SK-N-SH (cell line): Measurements from ENCODE around the gene ADGRF5. TPM values are rescaled to one million over a fixed set of nuclear protein-coding genes. Genes with fewer than 3 reads are reported as not detected.

ENCODE experiments used
- CTCF ChIA-PET: fragments of 300-600, 350-600 bp; formaldehyde crosslinking; extraction: SDS; loops from one replicate; lab custom pipeline; 2021; lab: Yijun Ruan, JAX
- POLR2A ChIA-PET: fragments of 350-600 bp; sonication (Branson Sonifier 250); formaldehyde crosslinking; extraction: SDS; loops from one replicate; lab custom pipeline; 2020; ENCODE audit warnings: antibody characterized with exemption, inconsistent platforms; lab: Yijun Ruan, JAX
- DNase-seq: peaks from one replicate; pipeline ENCODE4 v3.0.0; 2012
- H2AFZ ChIP-seq: fragments of 200-600 bp; sonication (generic); 2 replicates; pipeline ENCODE4 v1.8.1; 2016; ENCODE audit warnings: antibody characterized with exemption, mild to moderate bottlenecking, low read depth
- H3F3A ChIP-seq: fragments of 200-600 bp; sonication (generic); replicated peaks from 2 replicates; pipeline ENCODE3; 2016; ENCODE audit warnings: antibody characterized with exemption, mild to moderate bottlenecking; ENCODE audit not compliant: insufficient read depth
- H3K27ac ChIP-seq, 2 experiments: fragments of 200-500 bp in 1 of 2; fragments of 200-600 bp in 1 of 2; sonication (Bioruptor generic) in 1 of 2; sonication (generic), shearing (Covaris generic) in 1 of 2; 2 replicates each; pipeline versions ENCODE4 v1.5.1 to v1.6.1; 2014 to 2016; ENCODE audit warnings: low read depth in 2 of 2, inconsistent platforms in 1 of 2, low read length in 1 of 2, mild to moderate bottlenecking in 1 of 2, mixed read lengths in 1 of 2
- H3K27me3 ChIP-seq: fragments of 200-600 bp; sonication (generic), shearing (Covaris generic); 2 replicates; pipeline ENCODE4 v1.6.1; 2016; ENCODE audit warnings: mixed run types; ENCODE audit not compliant: insufficient read depth
- H3K36me3 ChIP-seq, 2 experiments: fragments of 200-500 bp in 1 of 2; fragments of 200-600 bp in 1 of 2; sonication (Bioruptor generic) in 1 of 2; sonication (generic) in 1 of 2; replicated peaks in 1 of 2; 2 replicates each; pipeline versions ENCODE3 to v1.5.1; 2014 to 2016; ENCODE audit warnings: low read length in 1 of 2, mild to moderate bottlenecking in 1 of 2; ENCODE audit not compliant: insufficient read depth in 2 of 2, control insufficient read depth in 1 of 2
- H3K4me1 ChIP-seq, 2 experiments: fragments of 200-500 bp in 1 of 2; fragments of 200-600 bp in 1 of 2; sonication (Bioruptor generic) in 1 of 2; sonication (generic), shearing (Covaris generic) in 1 of 2; 2 replicates each; pipeline versions ENCODE4 v1.5.1 to v1.6.1; 2014 to 2016; ENCODE audit warnings: low read depth in 1 of 2, low read length in 1 of 2, mixed run types in 1 of 2; ENCODE audit not compliant: insufficient read depth in 2 of 2, control insufficient read depth in 1 of 2
- H3K4me2 ChIP-seq: fragments of 200-600 bp; sonication (generic), shearing (Covaris generic); 2 replicates; pipeline ENCODE4 v1.6.1; 2017; ENCODE audit warnings: mixed run types
- H3K4me3 ChIP-seq, 2 experiments: fragments of 200-500 bp in 1 of 2; fragments of 200-600 bp in 1 of 2; sonication (Bioruptor generic) in 1 of 2; sonication (generic), shearing (Covaris generic) in 1 of 2; 2 replicates each; pipeline versions ENCODE4 v1.5.1 to v1.8.1; 2014 to 2016; ENCODE audit warnings: low read depth in 2 of 2, inconsistent platforms in 1 of 2, low read length in 1 of 2, mild to moderate bottlenecking in 1 of 2, mixed read lengths in 1 of 2, moderate library complexity in 1 of 2
- H3K79me2 ChIP-seq: fragments of 200-600 bp; sonication (generic); 2 replicates; pipeline ENCODE4 v1.8.1; 2017; ENCODE audit warnings: mild to moderate bottlenecking; ENCODE audit not compliant: insufficient read depth
- H3K9ac ChIP-seq: fragments of 200-600 bp; sonication (generic); 2 replicates; pipeline ENCODE4 v1.6.1; 2017; ENCODE audit warnings: mixed run types
- H3K9me2 ChIP-seq: fragments of 200-600 bp; sonication (generic); 2 replicates; pipeline ENCODE4 v1.6.1; 2017; ENCODE audit warnings: mixed run types
- H3K9me3 ChIP-seq: fragments of 200-600 bp; sonication (generic); 2 replicates; pipeline ENCODE4 v1.6.1; 2017; ENCODE audit warnings: mixed run types, mild to moderate bottlenecking, moderate library complexity
- H4K20me1 ChIP-seq: fragments of 200-600 bp; sonication (generic); 2 replicates; pipeline ENCODE4 v1.6.1; 2017; ENCODE audit warnings: mild to moderate bottlenecking, mixed run types; ENCODE audit not compliant: insufficient read depth
- CHD2 ChIP-seq: fragments of 150-350 bp; IDR thresholded peaks from 2 replicates; pipeline ENCODE4 v1.6.1; 2018; ENCODE audit warnings: low read length; ENCODE audit not compliant: partially characterized antibody
- FOSL2 ChIP-seq: IDR thresholded peaks from 2 replicates; pipeline ENCODE4 v1.4.0; 2012; ENCODE audit warnings: low read depth, mild to moderate bottlenecking, moderate library complexity, borderline replicate concordance
- FOXJ3 ChIP-seq: sonication (generic); formaldehyde crosslinking; IDR thresholded peaks from 2 replicates; pipeline ENCODE4 v1.5.1; 2020; ENCODE audit warnings: mild to moderate bottlenecking, missing genetic modification reagents
- GATA2 ChIP-seq: sonication (generic); formaldehyde crosslinking; IDR thresholded peaks from 2 replicates; pipeline ENCODE4 v1.5.0; 2020; ENCODE audit warnings: mild to moderate bottlenecking, missing genetic modification reagents
- JUND ChIP-seq: IDR thresholded peaks from 2 replicates; pipeline ENCODE4 v1.4.0; 2012
- POLR2AphosphoS5 ChIP-seq: IDR thresholded peaks from 2 replicates; pipeline ENCODE4 v1.6.1; 2012; ENCODE audit warnings: low read depth, low read length
- RCOR1 ChIP-seq: fragments of 150-350 bp; IDR thresholded peaks from 2 replicates; pipeline ENCODE4 v1.6.1; 2017; ENCODE audit warnings: antibody characterized with exemption, low read length
- RFX5 ChIP-seq: IDR thresholded peaks from 2 replicates; pipeline ENCODE4 v1.6.1; 2012; ENCODE audit warnings: mild to moderate bottlenecking, improper control_type of control experiment, low read length
- TAF1 ChIP-seq: IDR thresholded peaks from 2 replicates; pipeline ENCODE4 v1.6.1; 2012; ENCODE audit warnings: low read depth, mild to moderate bottlenecking, low read length, moderate library complexity, borderline replicate concordance
- TEAD4 ChIP-seq: IDR thresholded peaks from 2 replicates; pipeline ENCODE4 v1.4.0; 2012; ENCODE audit warnings: mild to moderate bottlenecking, borderline replicate concordance; ENCODE audit not compliant: insufficient read depth
- WGBS: methylation state at CpG from one replicate; pipeline ENCODE4 v1.1.6; 2017; ENCODE audit warnings: low lambda C conversion rate; 5-methylcytosine and 5-hydroxymethylcytosine counted together
- polyA plus RNA-seq, 3 experiments: library from polyadenylated mRNA; depleted of rRNA; stranded (reverse); fragments of >200 nt; gene quantifications; 2 replicates each; pipeline ENCODE4 v1.2.3, GENCODE V29; 2012
- TF ChIP-seq, protein P1 (sequence below): fragments of 150-350 bp; IDR thresholded peaks from 2 replicates; pipeline ENCODE4 v1.6.1; 2016; ENCODE audit warnings: mild to moderate bottlenecking, low read depth, low read length
- TF ChIP-seq, protein P2 (sequence below): IDR thresholded peaks from 2 replicates; pipeline ENCODE4 v1.4.0; 2012; ENCODE audit warnings: low read depth

Gene ADGRF5
- polyA plus RNA-seq, 1 of the 3 experiments (the other 2 are of a cell fraction): 0.02 TPM

DNA sequence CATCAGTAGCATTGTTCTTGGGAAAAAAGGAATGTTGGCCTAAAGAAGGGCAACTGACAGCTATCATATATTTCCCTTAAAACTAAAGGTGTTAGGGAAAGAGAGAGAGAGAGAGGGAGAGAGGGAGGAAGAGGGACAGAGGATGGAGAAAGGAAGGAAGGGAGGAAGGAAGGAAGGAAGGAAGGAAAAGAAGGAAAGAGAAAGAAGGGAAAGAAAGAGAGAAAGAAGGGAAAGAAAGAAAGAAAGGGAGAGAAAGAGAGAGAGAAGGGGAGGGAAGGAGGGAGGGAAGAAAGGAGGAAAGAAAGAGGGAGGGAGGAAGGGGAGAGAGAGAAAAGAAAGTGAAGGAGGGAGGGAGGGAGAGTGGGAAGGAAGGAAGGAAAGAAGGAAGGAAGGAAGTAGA lies 37.7 kb upstream of the ADGRF5 start:
- Histone ChIP-seq H3K9ac (no peak overlapping the region), H3K36me3 (no peaks in the 10 kb centered on the region), H3K9me3 (no peaks in the 10 kb centered on the region), H3K4me1 (no peaks in the 10 kb centered on the region), H3K4me2 (no peak overlapping the region), H3K9me2 (no peaks in the 10 kb centered on the region), H4K20me1 (no peaks in the 10 kb centered on the region), H3F3A (no peaks in the 10 kb centered on the region), H3K27ac (no peak overlapping the region), H3K79me2 (no peaks in the 10 kb centered on the region), H3K27me3 (peaks cover 9% of the 10 kb centered on the region; the same call in 1 of the 2 replicates), H2AFZ (no peak overlapping the region), H3K4me3 (no peak overlapping the region)
- POLR2A ChIA-PET: no interaction called here
- CTCF ChIA-PET: no interaction called here
- DNase-seq: no peak
- TF ChIP-seq TAF1 (no peak), CHD2 (no peak), FOXJ3 (CRISPR knock-in tag) (no peak), TEAD4 (no peak), RCOR1 (no peak), JUND (no peak)
- TF ChIP-seq, protein P1, sequence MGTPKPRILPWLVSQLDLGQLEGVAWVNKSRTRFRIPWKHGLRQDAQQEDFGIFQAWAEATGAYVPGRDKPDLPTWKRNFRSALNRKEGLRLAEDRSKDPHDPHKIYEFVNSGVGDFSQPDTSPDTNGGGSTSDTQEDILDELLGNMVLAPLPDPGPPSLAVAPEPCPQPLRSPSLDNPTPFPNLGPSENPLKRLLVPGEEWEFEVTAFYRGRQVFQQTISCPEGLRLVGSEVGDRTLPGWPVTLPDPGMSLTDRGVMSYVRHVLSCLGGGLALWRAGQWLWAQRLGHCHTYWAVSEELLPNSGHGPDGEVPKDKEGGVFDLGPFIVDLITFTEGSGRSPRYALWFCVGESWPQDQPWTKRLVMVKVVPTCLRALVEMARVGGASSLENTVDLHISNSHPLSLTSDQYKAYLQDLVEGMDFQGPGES: no peak
- TF ChIP-seq, protein P2, sequence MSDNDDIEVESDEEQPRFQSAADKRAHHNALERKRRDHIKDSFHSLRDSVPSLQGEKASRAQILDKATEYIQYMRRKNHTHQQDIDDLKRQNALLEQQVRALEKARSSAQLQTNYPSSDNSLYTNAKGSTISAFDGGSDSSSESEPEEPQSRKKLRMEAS: no peak

DNA sequence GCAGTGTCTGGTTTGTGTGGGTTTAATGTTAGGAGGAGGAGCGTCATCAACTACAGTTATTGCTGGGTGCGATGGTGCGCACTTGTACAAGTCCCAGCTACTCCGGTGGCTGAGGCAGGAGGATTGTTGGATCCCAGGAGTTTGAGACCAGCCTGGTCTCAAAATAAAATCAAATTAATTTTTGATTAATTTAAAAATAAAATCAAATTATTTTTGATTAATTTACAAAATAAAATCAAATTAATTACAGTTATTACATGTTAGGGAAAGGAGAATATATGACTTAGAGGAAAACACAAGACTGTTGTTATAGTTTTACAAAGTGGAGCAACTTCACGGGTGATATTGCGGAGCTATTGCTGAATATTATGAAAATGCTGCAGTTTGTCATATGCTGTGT lies 34.7 kb upstream of the ADGRF5 start:
- ChIA-PET CTCF (no interaction called here), POLR2A (no interaction called here)
- H3K9ac ChIP-seq: no peak overlapping the region
- peaks cover 20% of the 10 kb centered on the region for H3K27me3 ChIP-seq
- H3F3A ChIP-seq: no peaks in the 10 kb centered on the region
- H3K4me3 ChIP-seq: no peak overlapping the region
- 49% methylated on average over 6 of the region's 6 CpGs for WGBS
- no peaks in the 10 kb centered on the region for H3K9me2 ChIP-seq
- DNase-seq: no peak
- no peak overlapping the region for H3K4me2 ChIP-seq
- H4K20me1 ChIP-seq: no peaks in the 10 kb centered on the region
- H3K9me3 ChIP-seq: no peaks in the 10 kb centered on the region
- no peak for TF ChIP-seq FOSL2
- no peak for TF ChIP-seq GATA2
- no peak for TF ChIP-seq POLR2AphosphoS5
- TF ChIP-seq, protein P1: no peak
- TF ChIP-seq TEAD4: no peak
- TF ChIP-seq CHD2: no peak
- no peak for TF ChIP-seq RFX5
- no peak overlapping the region for H2AFZ ChIP-seq
- H3K27ac ChIP-seq: no peak overlapping the region
- no peaks in the 10 kb centered on the region for H3K79me2 ChIP-seq
- H3K4me1 ChIP-seq: no peaks in the 10 kb centered on the region
- H3K36me3 ChIP-seq: no peaks in the 10 kb centered on the region
